IMR-90 (cell line): ENCODE results near the gene HNRNPU. TPM values are rescaled to one million over a fixed set of nuclear protein-coding genes. Genes with fewer than 3 reads are reported as not detected.

Experiments used
- ATAC-seq: fragments of 200-7000 bp; cut with Tn5 transposase; 2 replicates; pipeline ENCODE4 v1.9.1; 2020; ENCODE audit warnings: low read depth, mild to moderate bottlenecking, moderate library complexity
- BruUV-seq: library from RNA; stranded (reverse); fragments of 400-500 nt; replicated peaks from 2 replicates; lab custom pipeline; 2021; lab: Mats Ljungman, UMichigan
- CTCF ChIA-PET: fragments of 300-600 bp; formaldehyde crosslinking; extraction: SDS; loops from one replicate; lab custom pipeline; 2021; ENCODE audit warnings: antibody characterized with exemption; lab: Yijun Ruan, JAX
- POLR2A ChIA-PET: fragments of 300-600 bp; sonication (Branson Sonifier 250); formaldehyde crosslinking; loops from one replicate; lab custom pipeline; 2022; ENCODE audit warnings: antibody characterized with exemption; ENCODE audit not compliant: unreplicated experiment; lab: Charles Lee
- DNase-seq: peaks from one replicate; pipeline ENCODE4 v3.0.0; 2013
- H2AFZ ChIP-seq: replicated peaks from 2 replicates; pipeline ENCODE3; 2013; ENCODE audit warnings: low read length, mild to moderate bottlenecking; ENCODE audit not compliant: poor library complexity
- H2AK5ac ChIP-seq: 2 replicates; pipeline ENCODE4 v1.6.1; 2013; ENCODE audit warnings: low read depth, low read length, inconsistent platforms
- H2AK9ac ChIP-seq: replicated peaks from 2 replicates; pipeline ENCODE3; 2013; ENCODE audit warnings: mild to moderate bottlenecking, low read depth, low read length, moderate library complexity; ENCODE audit not compliant: poor library complexity
- H2BK120ac ChIP-seq: 2 replicates; pipeline ENCODE4 v1.6.1; 2013; ENCODE audit warnings: low read depth, low read length, inconsistent platforms
- H2BK15ac ChIP-seq: 3 replicates; pipeline ENCODE4 v1.6.1; 2013; ENCODE audit warnings: low read depth, low read length, inconsistent platforms
- H2BK20ac ChIP-seq: 2 replicates; pipeline ENCODE4 v1.6.1; 2013; ENCODE audit warnings: low read depth, mild to moderate bottlenecking, inconsistent platforms, low read length, moderate library complexity
- H2BK5ac ChIP-seq: 2 replicates; pipeline ENCODE4 v1.6.1; 2013; ENCODE audit warnings: mild to moderate bottlenecking, low read depth, low read length, inconsistent platforms; ENCODE audit not compliant: poor library complexity, severe bottlenecking
- H3K14ac ChIP-seq: replicated peaks from 2 replicates; pipeline ENCODE4 v1.6.1; 2013; ENCODE audit warnings: low read depth, low read length, inconsistent platforms
- H3K18ac ChIP-seq: 2 replicates; pipeline ENCODE4 v1.6.1; 2013; ENCODE audit warnings: low read depth, low read length, control low read depth
- H3K23ac ChIP-seq: 2 replicates; pipeline ENCODE4 v1.6.1; 2013; ENCODE audit warnings: low read depth, low read length, inconsistent platforms
- H3K27ac ChIP-seq: 2 replicates; pipeline ENCODE4 v1.5.1; 2013; ENCODE audit warnings: mild to moderate bottlenecking, control low read depth, low read length; ENCODE audit not compliant: insufficient read depth
- H3K27me3 ChIP-seq: 2 replicates; pipeline ENCODE4 v1.6.1; 2013; ENCODE audit warnings: low read length; ENCODE audit not compliant: control insufficient read depth, insufficient read depth
- H3K36me3 ChIP-seq: 2 replicates; pipeline ENCODE4 v1.6.1; 2013; ENCODE audit warnings: low read length, mixed read lengths; ENCODE audit not compliant: control insufficient read depth, insufficient read depth
- H3K4ac ChIP-seq: 2 replicates; pipeline ENCODE4 v1.6.1; 2013; ENCODE audit warnings: low read depth, low read length, inconsistent platforms
- H3K4me1 ChIP-seq: 2 replicates; pipeline ENCODE4 v1.6.1; 2013; ENCODE audit warnings: low read length, mixed read lengths; ENCODE audit not compliant: control insufficient read depth, insufficient read depth
- H3K4me2 ChIP-seq: 2 replicates; pipeline ENCODE4 v1.6.1; 2013; ENCODE audit warnings: low read depth, mild to moderate bottlenecking, control low read depth, low read length, moderate library complexity
- H3K4me3 ChIP-seq: 2 replicates; pipeline ENCODE4 v1.5.1; 2013; ENCODE audit warnings: low read depth, mild to moderate bottlenecking, control low read depth, low read length, moderate library complexity; ENCODE audit not compliant: insufficient read depth
- H3K56ac ChIP-seq: 2 replicates; pipeline ENCODE4 v1.6.1; 2013; ENCODE audit warnings: low read length, inconsistent platforms; ENCODE audit not compliant: insufficient read depth; ENCODE audit errors: extremely low read depth
- H3K79me1 ChIP-seq, 2 experiments: 2 replicates each; pipeline ENCODE4 v1.6.1; 2013; ENCODE audit warnings: low read length in 2 of 2, inconsistent platforms in 1 of 2, low read depth in 1 of 2
- H3K9ac ChIP-seq: 2 replicates; pipeline ENCODE4 v1.6.1; 2013; ENCODE audit warnings: low read depth, low read length, control low read depth
- H3K9me1 ChIP-seq: 2 replicates; pipeline ENCODE4 v1.6.1; 2013; ENCODE audit warnings: low read length, inconsistent platforms; ENCODE audit not compliant: insufficient read depth
- H3K9me3 ChIP-seq: 2 replicates; pipeline ENCODE4 v1.6.1; 2013; ENCODE audit warnings: low read length; ENCODE audit not compliant: control insufficient read depth, insufficient read depth
- H4K20me1 ChIP-seq: 2 replicates; pipeline ENCODE4 v1.6.1; 2013; ENCODE audit warnings: low read length, inconsistent platforms; ENCODE audit not compliant: insufficient read depth
- H4K5ac ChIP-seq: 2 replicates; pipeline ENCODE4 v1.6.1; 2013; ENCODE audit warnings: mild to moderate bottlenecking, low read depth, low read length, control low read depth
- H4K8ac ChIP-seq, 2 experiments: 2 replicates each; pipeline ENCODE4 v1.6.1; 2013; ENCODE audit warnings: low read depth in 2 of 2, low read length in 2 of 2, control low read depth in 1 of 2, inconsistent platforms in 1 of 2
- H4K91ac ChIP-seq: 2 replicates; pipeline ENCODE4 v1.6.1; 2013; ENCODE audit warnings: low read depth, low read length, inconsistent platforms; ENCODE audit not compliant: insufficient read depth
- BHLHE40 ChIP-seq: fragments of 150-350 bp; IDR thresholded peaks from 2 replicates; pipeline ENCODE4 v1.6.1; 2016; ENCODE audit warnings: mild to moderate bottlenecking, low read depth, low read length
- CHD1 ChIP-seq: IDR thresholded peaks from 2 replicates; pipeline ENCODE4 v1.6.1; 2012; ENCODE audit warnings: low read depth, low read length, improper control_type of control experiment
- FOS ChIP-seq: fragments of 150-350 bp; IDR thresholded peaks from 2 replicates; pipeline ENCODE4 v1.6.1; 2016; ENCODE audit warnings: low read depth, low read length
- MAFK ChIP-seq: IDR thresholded peaks from 2 replicates; pipeline ENCODE4 v1.6.1; 2012; ENCODE audit warnings: low read depth, low read length, improper control_type of control experiment
- MAZ ChIP-seq: IDR thresholded peaks from 2 replicates; pipeline ENCODE4 v1.6.1; 2012; ENCODE audit warnings: low read depth, mild to moderate bottlenecking, low read length, improper control_type of control experiment, moderate library complexity, borderline replicate concordance
- NFE2L2 ChIP-seq: fragments of 150-350 bp; IDR thresholded peaks from 2 replicates; pipeline ENCODE4 v1.6.1; 2016; ENCODE audit warnings: low read depth, mild to moderate bottlenecking, low read length
- POLR2A ChIP-seq: IDR thresholded peaks from 2 replicates; pipeline ENCODE4 v1.6.1; 2012; ENCODE audit warnings: mild to moderate bottlenecking, low read depth, low read length
- RAD21 ChIP-seq: IDR thresholded peaks from 2 replicates; pipeline ENCODE4 v1.6.1; 2012; ENCODE audit warnings: low read length, improper control_type of control experiment
- RCOR1 ChIP-seq: IDR thresholded peaks from 2 replicates; pipeline ENCODE4 v1.6.1; 2012; ENCODE audit warnings: mild to moderate bottlenecking, low read length, improper control_type of control experiment; ENCODE audit not compliant: insufficient replicate concordance
- RFX5 ChIP-seq: IDR thresholded peaks from 2 replicates; pipeline ENCODE4 v1.8.0; 2012; ENCODE audit warnings: low read depth, mild to moderate bottlenecking, low read length, moderate library complexity
- WGBS, 2 experiments: methylation state at CpG; one replicate each; pipeline versions ENCODE4 v1.1.5 to v1.1.7; 2013; ENCODE audit warnings: missing lambda C conversion rate in 2 of 2; ENCODE audit not compliant: insufficient read length in 1 of 2; ENCODE audit errors: extremely low coverage in 2 of 2; 5-methylcytosine and 5-hydroxymethylcytosine counted together
- dilution Hi-C: fragments of 300-500 bp; cut with HindIII; formaldehyde crosslinking; loops from one replicate; pipeline ENCODE4 v1.14.3; 2018; ENCODE audit warnings: low sequenced_read_pairs; ENCODE audit not compliant: unreplicated experiment
- in situ Hi-C: fragments of 300-500 bp; cut with MboI; formaldehyde crosslinking; loops from 3 replicates; pipeline ENCODE4 v1.14.3; 2019; ENCODE audit warnings: low sequenced_read_pairs, inconsistent platforms, mixed read lengths
- intact Hi-C: fragments of 100-400 bp; cut with micrococcal nuclease; formaldehyde crosslinking; loops from 2 replicates; pipeline ENCODE4 v1.10.0; 2022
- polyA plus RNA-seq, 3 experiments: library from polyadenylated mRNA; depleted of rRNA; stranded (reverse); fragments of >200 nt; gene quantifications; 2 replicates each; pipeline ENCODE4 v1.2.3, GENCODE V29; 2012; ENCODE audit warnings: low replicate concordance in 1 of 3
- total RNA-seq: library from RNA; depleted of rRNA; stranded (reverse); fragments of >200 nt; gene quantifications from 2 replicates; pipeline ENCODE4 v1.2.3, GENCODE V29; 2012
- TF ChIP-seq, protein P1 (sequence below): fragments of 150-350 bp; IDR thresholded peaks from 2 replicates; pipeline ENCODE4 v1.6.1; 2016; ENCODE audit warnings: low read depth, mild to moderate bottlenecking, low read length, moderate library complexity, borderline replicate concordance
- TF ChIP-seq, protein P2 (sequence below): conservative IDR thresholded peaks from 2 replicates; pipeline ENCODE4 v1.5.1; 2012; ENCODE audit warnings: mild to moderate bottlenecking, low read depth, low read length, improper control_type of control experiment

The HNRNPU gene
- total and polyA plus RNA-seq, 2 of the 4 experiments (the other 2 are of a cell fraction), result 151 to 169 TPM

DNA sequence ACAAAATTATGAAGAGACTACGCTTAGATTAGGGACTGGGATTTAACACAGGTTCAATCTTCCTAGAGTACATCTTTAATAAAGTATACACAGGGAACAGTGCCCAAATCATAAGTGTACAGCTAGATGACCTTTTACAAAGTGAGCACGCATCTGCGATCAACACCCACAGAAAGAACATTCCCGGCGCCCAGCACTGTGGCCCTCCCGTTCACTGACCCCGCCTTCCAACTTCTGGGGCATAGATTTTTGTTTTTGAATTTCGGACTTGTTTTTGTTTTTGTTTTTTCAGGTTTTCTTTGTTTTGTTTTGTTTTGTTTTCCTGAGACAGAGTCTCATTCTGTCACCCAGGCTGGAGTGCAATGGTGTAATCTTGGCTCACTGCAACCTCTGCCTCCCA, 59.5 kb downstream of the HNRNPU start:
- Histone ChIP-seq H4K8ac (no peak overlapping the region), H3K9me1 (no peaks in the 10 kb centered on the region), H3K79me1 (no peaks in the 10 kb centered on the region), H4K20me1 (no peaks in the 10 kb centered on the region), H2BK5ac (no peak overlapping the region), H2AK9ac (no peak overlapping the region), H2AFZ (no peak overlapping the region), H2BK15ac (no peak overlapping the region), H4K5ac (no peak overlapping the region), H3K18ac (no peak overlapping the region), H3K4me2 (no peak overlapping the region), H4K91ac (no peak overlapping the region), H3K27ac (no peak overlapping the region), H3K4ac (no peak overlapping the region), H3K56ac (no peak overlapping the region), H2BK20ac (no peak overlapping the region), H2AK5ac (no peak overlapping the region), H3K4me3 (no peak overlapping the region), H3K14ac (no peak overlapping the region), H3K36me3 (no peaks in the 10 kb centered on the region), H3K9me3 (no peaks in the 10 kb centered on the region), H3K4me1 (no peaks in the 10 kb centered on the region), H3K9ac (no peak overlapping the region), H3K27me3 (no peaks in the 10 kb centered on the region), H3K23ac (no peak overlapping the region), H2BK120ac (no peak overlapping the region)
- 86% methylated on average over 1 of the region's 8 CpGs; no CpG with 5 or more reads in 1 of the 2 experiments for WGBS, 2 experiments
- POLR2A ChIA-PET, result no interaction called here
- dilution Hi-C loops, result no loop called here
- CTCF ChIA-PET, result no interaction called here
- intact Hi-C loops, result no loop called here
- DNase-seq (no peak), ATAC-seq (no peak)
- no peak for TF ChIP-seq RCOR1
- no peak for TF ChIP-seq POLR2A
- TF ChIP-seq RAD21, result no peak
- TF ChIP-seq, protein P1, sequence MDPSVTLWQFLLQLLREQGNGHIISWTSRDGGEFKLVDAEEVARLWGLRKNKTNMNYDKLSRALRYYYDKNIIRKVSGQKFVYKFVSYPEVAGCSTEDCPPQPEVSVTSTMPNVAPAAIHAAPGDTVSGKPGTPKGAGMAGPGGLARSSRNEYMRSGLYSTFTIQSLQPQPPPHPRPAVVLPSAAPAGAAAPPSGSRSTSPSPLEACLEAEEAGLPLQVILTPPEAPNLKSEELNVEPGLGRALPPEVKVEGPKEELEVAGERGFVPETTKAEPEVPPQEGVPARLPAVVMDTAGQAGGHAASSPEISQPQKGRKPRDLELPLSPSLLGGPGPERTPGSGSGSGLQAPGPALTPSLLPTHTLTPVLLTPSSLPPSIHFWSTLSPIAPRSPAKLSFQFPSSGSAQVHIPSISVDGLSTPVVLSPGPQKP, result no peak
- no peak for TF ChIP-seq MAFK
- TF ChIP-seq BHLHE40, result no peak
- TF ChIP-seq, protein P2, sequence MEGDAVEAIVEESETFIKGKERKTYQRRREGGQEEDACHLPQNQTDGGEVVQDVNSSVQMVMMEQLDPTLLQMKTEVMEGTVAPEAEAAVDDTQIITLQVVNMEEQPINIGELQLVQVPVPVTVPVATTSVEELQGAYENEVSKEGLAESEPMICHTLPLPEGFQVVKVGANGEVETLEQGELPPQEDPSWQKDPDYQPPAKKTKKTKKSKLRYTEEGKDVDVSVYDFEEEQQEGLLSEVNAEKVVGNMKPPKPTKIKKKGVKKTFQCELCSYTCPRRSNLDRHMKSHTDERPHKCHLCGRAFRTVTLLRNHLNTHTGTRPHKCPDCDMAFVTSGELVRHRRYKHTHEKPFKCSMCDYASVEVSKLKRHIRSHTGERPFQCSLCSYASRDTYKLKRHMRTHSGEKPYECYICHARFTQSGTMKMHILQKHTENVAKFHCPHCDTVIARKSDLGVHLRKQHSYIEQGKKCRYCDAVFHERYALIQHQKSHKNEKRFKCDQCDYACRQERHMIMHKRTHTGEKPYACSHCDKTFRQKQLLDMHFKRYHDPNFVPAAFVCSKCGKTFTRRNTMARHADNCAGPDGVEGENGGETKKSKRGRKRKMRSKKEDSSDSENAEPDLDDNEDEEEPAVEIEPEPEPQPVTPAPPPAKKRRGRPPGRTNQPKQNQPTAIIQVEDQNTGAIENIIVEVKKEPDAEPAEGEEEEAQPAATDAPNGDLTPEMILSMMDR, result no peak
- TF ChIP-seq NFE2L2, result no peak
- no peak for TF ChIP-seq MAZ
- TF ChIP-seq FOS, result no peak
- TF ChIP-seq CHD1, result no peak
- no peak for TF ChIP-seq RFX5
- no TSS peak for BruUV-seq
- in situ Hi-C loops, result no loop called here
